ENCODE measurements around the gene SOAT2. TPM values are rescaled to one million over a fixed set of nuclear protein-coding genes. Genes with fewer than 3 reads are reported as not detected.
A peak's percentile ranks its signal among the peaks of the same experiment; 100 is the strongest.
"Not testable (repeated sequence)": the region's sequence is repeated elsewhere in the genome, so short reads cannot be mapped to it uniquely, and the experiment has no call there.

SOAT2 gene
- total RNA-seq, 1 donor from 2014 or later = 0.18 TPM

- no peak for DNase-seq (ENCODE audit: low spot score)
Observed at GRCh38 chr12:53101931-53102781, 1.1 kb upstream of the SOAT2 start.

- DNase-seq (ENCODE audit: low spot score) = no peak
Observed at GRCh38 chr12:53103860-53104305, 597 bp downstream of the SOAT2 start.

- peak; percentile 31 for DNase-seq (ENCODE audit: low spot score)
Observed at GRCh38 chr12:53105256-53105655, 2.0 kb downstream of the SOAT2 start.

- peak; percentile 33 for DNase-seq (ENCODE audit: low spot score)
Observed at GRCh38 chr12:53105712-53106439, 2.6 kb downstream of the SOAT2 start.

GRCh38 chr12:53107122-53107521, 3.8 kb downstream of the SOAT2 start:
- peak; percentile 8 for DNase-seq (ENCODE audit: low spot score)

GRCh38 chr12:53112431-53112830, 9.1 kb downstream of the SOAT2 start:
- not testable (repeated sequence) for DNase-seq (ENCODE audit: low spot score)

- DNase-seq (ENCODE audit: low spot score) = no peak
Observed at GRCh38 chr12:53113136-53113705, 9.9 kb downstream of the SOAT2 start.

GRCh38 chr12:53113951-53114350, 10.7 kb downstream of the SOAT2 start:
- DNase-seq (ENCODE audit: low spot score) = no peak

GRCh38 chr12:53115112-53115890, 12.0 kb downstream of the SOAT2 start:
- DNase-seq (ENCODE audit: low spot score) = no peak

- no peak for DNase-seq (ENCODE audit: low spot score)
Observed at GRCh38 chr12:53115891-53116648, 12.8 kb downstream of the SOAT2 start.

- no peak for DNase-seq (ENCODE audit: low spot score)
Observed at GRCh38 chr12:53118751-53119300, 15.5 kb downstream of the SOAT2 start.

GRCh38 chr12:53120685-53121525, 17.6 kb downstream of the SOAT2 start:
- no peak for DNase-seq (ENCODE audit: low spot score)

- no peak for DNase-seq (ENCODE audit: low spot score)
Observed at GRCh38 chr12:53122961-53123468, 19.7 kb downstream of the SOAT2 start.

GRCh38 chr12:53123578-53124351, 20.5 kb downstream of the SOAT2 start:
- DNase-seq (ENCODE audit: low spot score) = no peak

GRCh38 chr12:53124352-53124723, 21.1 kb downstream of the SOAT2 start:
- DNase-seq (ENCODE audit: low spot score) = no peak

- DNase-seq (ENCODE audit: low spot score) = no peak
Observed at GRCh38 chr12:53127169-53127568, 23.9 kb downstream of the SOAT2 start.

GRCh38 chr12:53128780-53129569, 25.7 kb downstream of the SOAT2 start:
- no peak for DNase-seq (ENCODE audit: low spot score)

GRCh38 chr12:53131844-53132243, 28.6 kb downstream of the SOAT2 start:
- DNase-seq (ENCODE audit: low spot score) = no peak
